Measurements from ENCODE around the gene CLK1. TPM values are rescaled to one million over a fixed set of nuclear protein-coding genes. Genes with fewer than 3 reads are reported as not detected.
"Not testable (repeated sequence)": the region's sequence is repeated elsewhere in the genome, so short reads cannot be mapped to it uniquely, and the experiment has no call there.

The CLK1 gene
- total RNA-seq, 2 donors from 2014 or later, result 54.9 to 62.8 TPM

DNA sequence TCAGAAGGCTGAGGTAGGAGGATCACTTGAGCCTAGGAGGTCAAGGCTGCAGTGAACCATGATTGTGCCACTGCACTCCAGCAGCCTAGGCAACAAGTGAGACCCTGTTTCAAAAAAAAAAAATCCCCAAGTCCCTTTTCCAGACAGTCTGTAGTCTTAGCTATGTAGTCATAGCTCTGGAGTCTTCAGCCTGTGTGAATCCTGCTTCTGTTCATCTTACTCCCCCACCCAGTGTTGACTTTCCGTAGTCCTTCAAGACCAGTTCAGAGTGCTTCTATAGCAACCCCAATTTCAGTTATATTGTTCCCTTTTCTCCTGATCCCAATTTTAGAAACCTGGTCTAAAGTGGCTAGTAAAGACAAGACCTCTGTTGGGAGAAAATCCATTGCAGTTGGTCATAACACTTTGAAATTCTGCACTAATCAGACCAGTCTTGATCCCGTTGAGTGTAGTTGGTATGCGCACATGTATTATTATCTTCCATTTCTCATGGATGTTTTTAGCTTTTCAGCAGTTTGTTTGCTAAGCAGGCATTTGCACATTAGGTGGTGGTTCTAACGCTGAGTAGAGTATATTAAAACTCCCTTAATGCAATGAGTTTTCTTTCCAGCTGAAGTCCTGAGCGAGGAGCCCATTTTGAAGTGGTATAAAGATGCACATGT lies 43.8 kb downstream of the CLK1 start:
- Histone ChIP-seq H3K27me3 (ENCODE audit: control insufficient read depth, insufficient read depth, low read length, poor library complexity, severe bottlenecking) (no peaks in the 10 kb centered on the region), H3K4me3 (ENCODE audit: low read length) (no peak overlapping the region), H3K9ac (ENCODE audit: extremely low read depth, low read length, poor library complexity, severe bottlenecking) (no peak overlapping the region), H3K9me3 (ENCODE audit: control insufficient read depth, low read length) (no peaks in the 10 kb centered on the region), H3K27ac (ENCODE audit: low read depth, low read length) (no peak overlapping the region), H3K36me3 (ENCODE audit: control insufficient read depth, insufficient read depth, low read length) (peaks cover 79% of the 10 kb centered on the region), H3K4me1 (ENCODE audit: control insufficient read depth, insufficient read depth, low read length) (peaks cover 3% of the 10 kb centered on the region)
- WGBS, 2 experiments (ENCODE audit: insufficient coverage in 1 of 2, insufficient read length in 1 of 2), result 96 to 99% methylated on average over 5 of the region's 5 CpGs
- DNase-seq, result no peak
- TF ChIP-seq, protein P1, sequence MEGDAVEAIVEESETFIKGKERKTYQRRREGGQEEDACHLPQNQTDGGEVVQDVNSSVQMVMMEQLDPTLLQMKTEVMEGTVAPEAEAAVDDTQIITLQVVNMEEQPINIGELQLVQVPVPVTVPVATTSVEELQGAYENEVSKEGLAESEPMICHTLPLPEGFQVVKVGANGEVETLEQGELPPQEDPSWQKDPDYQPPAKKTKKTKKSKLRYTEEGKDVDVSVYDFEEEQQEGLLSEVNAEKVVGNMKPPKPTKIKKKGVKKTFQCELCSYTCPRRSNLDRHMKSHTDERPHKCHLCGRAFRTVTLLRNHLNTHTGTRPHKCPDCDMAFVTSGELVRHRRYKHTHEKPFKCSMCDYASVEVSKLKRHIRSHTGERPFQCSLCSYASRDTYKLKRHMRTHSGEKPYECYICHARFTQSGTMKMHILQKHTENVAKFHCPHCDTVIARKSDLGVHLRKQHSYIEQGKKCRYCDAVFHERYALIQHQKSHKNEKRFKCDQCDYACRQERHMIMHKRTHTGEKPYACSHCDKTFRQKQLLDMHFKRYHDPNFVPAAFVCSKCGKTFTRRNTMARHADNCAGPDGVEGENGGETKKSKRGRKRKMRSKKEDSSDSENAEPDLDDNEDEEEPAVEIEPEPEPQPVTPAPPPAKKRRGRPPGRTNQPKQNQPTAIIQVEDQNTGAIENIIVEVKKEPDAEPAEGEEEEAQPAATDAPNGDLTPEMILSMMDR (conservative IDR thresholded peaks at IDR 0.05), result no peak
- Mint-ChIP-seq H3K36me3 (ENCODE audit: low read depth) (peaks cover 63% of the 10 kb centered on the region), H3K4me1 (peaks cover 8% of the 10 kb centered on the region), H3K4me3 (no peak overlapping the region), H3K27ac (no peak overlapping the region), H3K27me3 (ENCODE audit: insufficient read depth) (no peaks in the 10 kb centered on the region), H3K9me3 (no peaks in the 10 kb centered on the region)

DNA sequence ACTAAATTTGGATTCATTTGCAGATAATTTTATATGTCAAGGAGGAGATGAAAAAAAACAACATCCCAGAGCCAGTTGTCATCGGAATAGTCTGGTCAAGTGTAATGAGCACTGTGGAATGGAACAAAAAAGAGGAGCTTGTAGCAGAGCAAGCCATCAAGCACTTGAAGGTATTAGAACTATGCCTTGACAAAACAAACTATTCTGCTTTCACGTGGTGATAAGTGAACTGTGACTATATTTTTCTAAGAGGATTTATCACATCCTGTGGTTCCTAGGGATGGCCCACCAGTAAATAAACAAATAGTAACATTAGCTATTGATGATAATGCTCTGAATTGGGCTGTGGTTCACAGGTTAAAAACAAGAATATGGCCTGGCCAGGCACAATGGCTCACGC lies 45.7 kb downstream of the CLK1 start:
- H3K4me1 Mint-ChIP-seq, result peaks cover 15% of the 10 kb centered on the region
- H3K27me3 ChIP-seq (ENCODE audit: control insufficient read depth, insufficient read depth, low read length, poor library complexity, severe bottlenecking); H3K4me3 Mint-ChIP-seq; DNase-seq; H3K27me3 Mint-ChIP-seq (ENCODE audit: insufficient read depth); H3K27ac Mint-ChIP-seq; H3K9me3 ChIP-seq (ENCODE audit: control insufficient read depth, low read length); H3K9me3 Mint-ChIP-seq; H3K27ac ChIP-seq (ENCODE audit: low read depth, low read length); H3K4me1 ChIP-seq (ENCODE audit: control insufficient read depth, insufficient read depth, low read length); H3K9ac ChIP-seq (ENCODE audit: extremely low read depth, low read length, poor library complexity, severe bottlenecking); H3K4me3 ChIP-seq (ENCODE audit: low read length): not testable (repeated sequence)
- peaks cover 76% of the 10 kb centered on the region for H3K36me3 Mint-ChIP-seq (ENCODE audit: low read depth)
- WGBS, 2 experiments (ENCODE audit: insufficient coverage in 1 of 2, insufficient read length in 1 of 2), result 80 to 86% methylated on average over 2 to 3 of the region's 3 CpGs
- H3K36me3 ChIP-seq (ENCODE audit: control insufficient read depth, insufficient read depth, low read length), result peaks cover 86% of the 10 kb centered on the region

DNA sequence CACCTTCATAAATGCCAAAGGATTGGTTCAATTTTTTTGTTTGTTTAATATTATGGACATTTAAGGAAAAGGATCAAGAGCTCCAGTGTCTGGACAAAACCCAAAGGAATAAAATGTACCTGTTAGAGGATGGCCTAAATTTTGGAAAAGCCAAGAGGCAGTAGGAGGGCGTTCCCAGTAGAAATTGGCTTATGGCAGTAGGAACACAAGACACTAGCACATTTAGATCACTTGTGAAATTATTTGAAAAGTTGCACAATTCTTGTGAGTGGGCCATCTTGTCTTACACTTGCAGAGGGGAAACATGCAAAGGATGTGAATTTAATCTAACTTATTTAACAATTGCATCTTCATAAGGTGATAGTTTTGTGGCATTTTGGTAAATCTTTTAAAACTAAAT lies 49.5 kb downstream of the CLK1 start:
- H3K9me3 Mint-ChIP-seq, result no peaks in the 10 kb centered on the region
- H3K27ac ChIP-seq (ENCODE audit: low read depth, low read length), result no peak overlapping the region
- no peaks in the 10 kb centered on the region for H3K9me3 ChIP-seq (ENCODE audit: control insufficient read depth, low read length)
- peaks cover 34% of the 10 kb centered on the region for H3K4me1 Mint-ChIP-seq
- H3K4me3 Mint-ChIP-seq, result no peak overlapping the region
- peaks cover 60% of the 10 kb centered on the region for H3K36me3 Mint-ChIP-seq (ENCODE audit: low read depth)
- no peak overlapping the region for H3K9ac ChIP-seq (ENCODE audit: extremely low read depth, low read length, poor library complexity, severe bottlenecking)
- peaks cover 72% of the 10 kb centered on the region for H3K36me3 ChIP-seq (ENCODE audit: control insufficient read depth, insufficient read depth, low read length)
- WGBS, 2 experiments (ENCODE audit: insufficient coverage in 1 of 2, insufficient read length in 1 of 2), result 88 to 93% methylated on average over 1 of the region's 1 CpG
- H3K27me3 ChIP-seq (ENCODE audit: control insufficient read depth, insufficient read depth, low read length, poor library complexity, severe bottlenecking), result no peaks in the 10 kb centered on the region
- H3K4me1 ChIP-seq (ENCODE audit: control insufficient read depth, insufficient read depth, low read length), result peaks cover 14% of the 10 kb centered on the region
- no peaks in the 10 kb centered on the region for H3K27me3 Mint-ChIP-seq (ENCODE audit: insufficient read depth)
- H3K4me3 ChIP-seq (ENCODE audit: low read length), result no peak overlapping the region
- no peak for DNase-seq
- TF ChIP-seq, protein P1 (conservative IDR thresholded peaks at IDR 0.05), result no peak
- H3K27ac Mint-ChIP-seq, result no peak overlapping the region

Measured in endodermal cell (in vitro differentiated cells).